Adrenal gland (tissue), 5 donors: ENCODE results near the gene MRPS34.

Source experiments
- POLR2A ChIP-seq, 2 donors: fragments of 450-650 bp; IDR thresholded peaks; one replicate each; pipeline ENCODE4 v1.6.1; 2017; ENCODE audit warnings: antibody characterized with exemption in 2 of 2, mild to moderate bottlenecking in 2 of 2, moderate library complexity in 1 of 2
- TF ChIP-seq, protein P1 (sequence below), 6 experiments: fragments of 450-650 bp in 4 of 6; fragments of 200-600 bp in 2 of 6; sonication (generic) in 1 of 6; IDR thresholded peaks; 1 replicate in 5 of 6; 2 replicates in 1 of 6; pipeline versions ENCODE4 v1.5.1 to v1.8.0; 2016 to 2021; ENCODE audit warnings: antibody characterized with exemption in 6 of 6, mild to moderate bottlenecking in 2 of 6, moderate library complexity in 1 of 6
- donor health status: DM: no; HTN: no; CAD: no.

DNA sequence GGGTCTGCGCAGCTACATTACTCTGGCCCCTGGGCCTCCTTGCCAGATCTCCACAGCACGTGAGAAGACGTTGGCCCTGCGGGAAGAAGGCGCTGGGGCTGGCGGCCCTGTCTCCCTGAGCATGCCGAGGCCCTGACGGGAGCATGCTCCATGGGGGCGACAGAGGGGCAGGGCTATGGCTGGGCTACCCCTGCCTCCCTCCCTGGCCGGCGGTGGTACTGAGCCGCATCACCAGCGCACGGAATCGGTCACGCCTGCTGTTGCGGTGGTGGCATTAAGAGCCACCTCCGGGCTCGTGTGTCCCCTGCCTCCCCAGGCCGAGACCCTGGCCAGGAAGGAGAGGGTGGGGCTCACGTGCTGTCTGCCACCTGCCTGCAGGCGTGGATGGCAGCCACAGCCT lies 38.8 kb downstream of the MRPS34 start:
- TF ChIP-seq, protein P1, sequence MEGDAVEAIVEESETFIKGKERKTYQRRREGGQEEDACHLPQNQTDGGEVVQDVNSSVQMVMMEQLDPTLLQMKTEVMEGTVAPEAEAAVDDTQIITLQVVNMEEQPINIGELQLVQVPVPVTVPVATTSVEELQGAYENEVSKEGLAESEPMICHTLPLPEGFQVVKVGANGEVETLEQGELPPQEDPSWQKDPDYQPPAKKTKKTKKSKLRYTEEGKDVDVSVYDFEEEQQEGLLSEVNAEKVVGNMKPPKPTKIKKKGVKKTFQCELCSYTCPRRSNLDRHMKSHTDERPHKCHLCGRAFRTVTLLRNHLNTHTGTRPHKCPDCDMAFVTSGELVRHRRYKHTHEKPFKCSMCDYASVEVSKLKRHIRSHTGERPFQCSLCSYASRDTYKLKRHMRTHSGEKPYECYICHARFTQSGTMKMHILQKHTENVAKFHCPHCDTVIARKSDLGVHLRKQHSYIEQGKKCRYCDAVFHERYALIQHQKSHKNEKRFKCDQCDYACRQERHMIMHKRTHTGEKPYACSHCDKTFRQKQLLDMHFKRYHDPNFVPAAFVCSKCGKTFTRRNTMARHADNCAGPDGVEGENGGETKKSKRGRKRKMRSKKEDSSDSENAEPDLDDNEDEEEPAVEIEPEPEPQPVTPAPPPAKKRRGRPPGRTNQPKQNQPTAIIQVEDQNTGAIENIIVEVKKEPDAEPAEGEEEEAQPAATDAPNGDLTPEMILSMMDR (IDR thresholded peaks at IDR 0.05) = no peak
- TF ChIP-seq POLR2A (IDR thresholded peaks at IDR 0.05) = no peak
